Brain microvascular endothelial cell (primary cell): ENCODE data around the gene KCNG2.

Experiments used
- DNase-seq: peaks from one replicate; pipeline ENCODE4 v3.0.0-alpha.2; 2020
- H3K27ac ChIP-seq: fragments of 250-450 bp; sonication (Bioruptor Pico); 2 replicates; pipeline ENCODE4 v1.5.1; 2020; ENCODE audit warnings: mild to moderate bottlenecking, moderate library complexity
- H3K27me3 ChIP-seq: fragments of 250-450 bp; sonication (Bioruptor Pico); replicated peaks from 2 replicates; pipeline ENCODE4 v1.5.1; 2020; ENCODE audit warnings: mild to moderate bottlenecking
- H3K36me3 ChIP-seq: fragments of 250-450 bp; sonication (Bioruptor Pico); replicated peaks from 2 replicates; pipeline ENCODE4 v1.5.1; 2020; ENCODE audit warnings: mild to moderate bottlenecking
- H3K4me3 ChIP-seq: 2 replicates; pipeline ENCODE4 v1.5.1; 2011; ENCODE audit warnings: low read depth, mild to moderate bottlenecking, control low read depth, low read length, moderate library complexity
- in situ Hi-C: cut with HindIII; loops from 2 replicates; pipeline ENCODE4 v1.10.0; 2017; ENCODE audit warnings: low sequenced_read_pairs, low pct_ligation_motif_present
- TF ChIP-seq, protein P1 (sequence below): IDR thresholded peaks from 2 replicates; pipeline ENCODE4 v1.5.1; 2011; ENCODE audit warnings: low read depth, mild to moderate bottlenecking, moderate library complexity, low read length, control low read depth, inconsistent platforms; ENCODE audit errors: missing control alignments

The KCNG2 gene

DNA sequence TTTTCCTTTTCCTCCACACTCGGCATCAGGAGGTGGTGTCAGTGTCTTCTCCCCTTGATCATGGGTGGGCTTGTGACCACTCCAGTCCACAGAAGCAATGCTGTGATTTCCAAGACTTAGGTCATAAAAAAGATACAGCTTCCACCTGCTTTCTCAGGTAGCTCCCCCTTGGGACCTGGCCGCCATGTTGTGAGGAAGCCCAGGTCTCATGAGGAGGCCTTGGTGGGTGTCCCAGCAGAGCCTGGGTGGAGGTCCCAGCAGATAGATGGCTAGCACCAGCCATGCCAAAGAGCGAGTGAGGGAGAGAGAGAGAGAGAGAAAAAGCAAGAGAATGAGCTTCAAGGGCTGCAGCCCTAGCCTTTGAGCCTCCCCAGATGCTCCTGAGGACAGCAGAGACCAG lies 137.8 kb downstream of the KCNG2 start:
- Histone ChIP-seq H3K4me3 (no peak overlapping the region), H3K27ac (no peak overlapping the region), H3K27me3 (no peaks in the 10 kb centered on the region), H3K36me3 (no peaks in the 10 kb centered on the region)
- in situ Hi-C loops = no loop called here
- DNase-seq = no peak
- TF ChIP-seq, protein P1, sequence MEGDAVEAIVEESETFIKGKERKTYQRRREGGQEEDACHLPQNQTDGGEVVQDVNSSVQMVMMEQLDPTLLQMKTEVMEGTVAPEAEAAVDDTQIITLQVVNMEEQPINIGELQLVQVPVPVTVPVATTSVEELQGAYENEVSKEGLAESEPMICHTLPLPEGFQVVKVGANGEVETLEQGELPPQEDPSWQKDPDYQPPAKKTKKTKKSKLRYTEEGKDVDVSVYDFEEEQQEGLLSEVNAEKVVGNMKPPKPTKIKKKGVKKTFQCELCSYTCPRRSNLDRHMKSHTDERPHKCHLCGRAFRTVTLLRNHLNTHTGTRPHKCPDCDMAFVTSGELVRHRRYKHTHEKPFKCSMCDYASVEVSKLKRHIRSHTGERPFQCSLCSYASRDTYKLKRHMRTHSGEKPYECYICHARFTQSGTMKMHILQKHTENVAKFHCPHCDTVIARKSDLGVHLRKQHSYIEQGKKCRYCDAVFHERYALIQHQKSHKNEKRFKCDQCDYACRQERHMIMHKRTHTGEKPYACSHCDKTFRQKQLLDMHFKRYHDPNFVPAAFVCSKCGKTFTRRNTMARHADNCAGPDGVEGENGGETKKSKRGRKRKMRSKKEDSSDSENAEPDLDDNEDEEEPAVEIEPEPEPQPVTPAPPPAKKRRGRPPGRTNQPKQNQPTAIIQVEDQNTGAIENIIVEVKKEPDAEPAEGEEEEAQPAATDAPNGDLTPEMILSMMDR = no peak

DNA sequence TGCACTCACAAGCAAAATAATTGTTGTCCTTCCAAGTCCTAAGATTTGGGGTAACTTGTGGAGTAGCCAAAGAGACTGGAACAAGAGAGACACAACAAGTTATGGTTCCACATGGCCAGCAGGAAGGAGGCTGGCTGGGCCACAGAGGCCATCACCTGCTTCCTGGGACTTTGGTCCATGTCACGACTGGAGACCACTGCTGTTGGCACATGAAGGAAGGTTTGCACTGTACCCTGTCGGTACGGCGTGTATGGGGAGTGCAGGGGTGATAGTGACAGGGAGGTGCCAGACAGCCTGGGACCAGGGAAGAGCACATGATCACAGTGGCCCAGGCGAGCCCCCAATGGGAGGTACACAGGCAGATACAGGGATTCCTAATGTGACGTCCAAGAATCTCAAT lies 138.2 kb downstream of the KCNG2 start:
- Histone ChIP-seq H3K27me3 (no peaks in the 10 kb centered on the region), H3K36me3 (peaks cover 3% of the 10 kb centered on the region), H3K4me3 (no peak overlapping the region), H3K27ac (no peak overlapping the region)
- TF ChIP-seq, protein P1 = no peak
- in situ Hi-C loops = no loop called here
- no peak for DNase-seq

DNA sequence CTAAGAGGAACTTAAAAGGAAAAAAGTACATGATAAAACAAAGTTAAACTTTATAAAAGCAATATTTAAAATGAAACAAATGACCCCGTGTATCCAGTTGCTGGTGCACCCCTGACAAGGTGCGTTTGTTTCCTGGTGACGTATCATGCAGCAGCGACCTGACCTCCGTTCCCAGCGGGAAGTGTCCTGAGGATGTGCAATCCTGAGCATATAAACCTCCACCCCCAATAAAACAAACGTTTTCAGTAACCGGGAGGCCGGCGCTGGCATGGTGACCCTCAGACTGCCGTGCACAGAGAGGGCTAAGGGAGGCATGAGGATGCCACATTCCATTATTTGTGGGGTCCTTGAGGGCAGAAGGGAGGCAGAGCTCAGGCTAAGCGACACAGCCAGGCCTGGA lies 138.9 kb downstream of the KCNG2 start:
- no peak overlapping the region for H3K27ac ChIP-seq
- H3K36me3 ChIP-seq = peaks cover 5% of the 10 kb centered on the region
- H3K27me3 ChIP-seq = no peaks in the 10 kb centered on the region
- no peak overlapping the region for H3K4me3 ChIP-seq
- in situ Hi-C loops = no loop called here
- TF ChIP-seq, protein P1 = no peak
- no peak for DNase-seq

DNA sequence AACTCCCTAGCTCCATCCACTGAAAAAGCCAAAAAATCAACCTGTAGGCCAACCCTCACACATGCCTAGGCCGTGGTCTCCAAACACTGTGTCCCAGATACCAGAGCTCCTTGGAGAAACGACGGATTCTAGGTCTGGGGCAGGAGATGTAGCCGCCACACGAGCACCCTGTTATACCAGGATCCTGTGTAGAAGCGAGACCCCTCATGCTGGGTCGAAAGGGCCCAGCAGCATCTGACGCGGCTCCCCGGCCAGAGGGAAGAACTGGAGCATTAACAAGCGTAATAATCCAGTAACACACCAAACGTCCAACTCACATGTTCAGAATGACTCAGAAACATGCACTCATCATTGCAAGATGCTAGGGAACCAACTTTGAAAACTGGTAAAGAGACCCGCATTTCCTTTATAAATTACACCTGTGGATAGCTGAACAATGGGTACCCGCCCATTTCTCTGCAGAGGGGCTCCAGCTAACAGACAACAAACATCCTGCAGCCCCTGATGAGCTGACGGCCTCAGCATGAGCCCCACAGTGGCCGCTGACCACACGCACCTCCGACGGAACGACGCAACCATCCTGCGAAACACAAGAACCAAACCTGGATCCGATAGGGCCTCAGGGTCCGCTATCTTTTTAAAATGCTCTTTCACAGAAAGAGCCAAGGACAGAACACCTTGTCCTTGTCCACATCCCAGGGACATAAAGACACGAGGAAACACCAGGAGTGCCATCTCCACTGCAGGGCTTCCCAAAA lies 139.5 kb downstream of the KCNG2 start:
- no peaks in the 10 kb centered on the region for H3K27me3 ChIP-seq
- in situ Hi-C loops = no loop called here
- peaks cover 5% of the 10 kb centered on the region for H3K36me3 ChIP-seq
- H3K4me3 ChIP-seq = no peak overlapping the region
- no peak overlapping the region for H3K27ac ChIP-seq
- no peak for DNase-seq
- TF ChIP-seq, protein P1 = no peak

DNA sequence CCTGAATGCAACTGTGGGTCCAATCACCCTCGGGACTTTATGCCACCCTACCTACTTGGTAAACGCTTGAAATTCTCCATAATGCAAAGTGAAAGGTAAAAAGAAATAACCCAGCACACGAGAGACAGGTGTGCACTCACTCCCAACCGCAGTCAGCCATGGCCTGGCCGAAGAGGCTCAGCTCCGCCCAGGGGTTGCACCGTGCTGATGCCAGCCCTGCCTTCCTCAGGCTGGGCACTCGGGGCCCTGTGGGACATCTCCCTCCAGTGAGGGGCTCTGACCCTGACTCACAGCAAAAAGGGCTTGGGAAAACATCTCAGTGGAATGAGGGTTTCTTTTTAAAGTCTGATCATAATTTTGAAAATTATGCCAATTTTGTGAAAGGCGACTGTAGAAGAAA lies 140.5 kb downstream of the KCNG2 start:
- no peaks in the 10 kb centered on the region for H3K27me3 ChIP-seq
- H3K4me3 ChIP-seq = no peak overlapping the region
- in situ Hi-C loops = no loop called here
- H3K27ac ChIP-seq = no peak overlapping the region
- DNase-seq = no peak
- H3K36me3 ChIP-seq = peaks cover 9% of the 10 kb centered on the region
- TF ChIP-seq, protein P1 = no peak

GRCh38 chr18:79939096-79939495 lies 141.4 kb downstream of the KCNG2 start:
- in situ Hi-C loops = no loop called here
- DNase-seq = no peak
- Histone ChIP-seq H3K27ac (no peak overlapping the region), H3K4me3 (no peak overlapping the region), H3K27me3 (no peaks in the 10 kb centered on the region), H3K36me3 (peaks cover 9% of the 10 kb centered on the region)
- TF ChIP-seq, protein P1 = no peak
